ENCODE results near the gene KRT86. TPM values are rescaled to one million over a fixed set of nuclear protein-coding genes. Genes with fewer than 3 reads are reported as not detected.

Gene KRT86
- polyA plus RNA-seq, 2 of the 4 experiments (the other 2 are of a cell fraction) = 23.5 to 378 TPM

GRCh38 chr12:52250048-52250990, 24.1 kb upstream of the KRT86 start (continued):
- TF ChIP-seq CTCF (IDR thresholded peaks at IDR 0.05) (peak; percentile 18; the same call in 1 of the 3 replicates), HMGXB4 (CRISPR knock-in tag; IDR thresholded peaks at IDR 0.05; ENCODE audit: borderline replicate concordance) (peak; percentile 52; the same call in 1 of the 2 replicates), HOXB13 (CRISPR knock-in tag; IDR thresholded peaks at IDR 0.05; ENCODE audit: low read depth) (peak; percentile 25; the same call in 1 of the 2 replicates), HEYL (CRISPR knock-in tag; IDR thresholded peaks at IDR 0.05) (peak; percentile 27; the same call in 1 of the 2 replicates), FOXS1 (CRISPR knock-in tag; IDR thresholded peaks at IDR 0.05) (no peak), ESRRA (IDR thresholded peaks at IDR 0.05; ENCODE audit: borderline replicate concordance, low read length) (no peak), RARB (CRISPR knock-in tag; IDR thresholded peaks at IDR 0.05) (peak; percentile 76), POLR2AphosphoS2 (conservative IDR thresholded peaks at IDR 0.05; ENCODE audit: low read length) (peak; percentile 63), KDM5A (IDR thresholded peaks at IDR 0.05) (no peak), HOXA7 (CRISPR knock-in tag; IDR thresholded peaks at IDR 0.05) (peak; percentile 90), NPAS2 (CRISPR knock-in tag; IDR thresholded peaks at IDR 0.05; ENCODE audit: borderline replicate concordance) (0 out of 2 replicates have a peak, but pooled peaks have one; percentile 13)

DNA sequence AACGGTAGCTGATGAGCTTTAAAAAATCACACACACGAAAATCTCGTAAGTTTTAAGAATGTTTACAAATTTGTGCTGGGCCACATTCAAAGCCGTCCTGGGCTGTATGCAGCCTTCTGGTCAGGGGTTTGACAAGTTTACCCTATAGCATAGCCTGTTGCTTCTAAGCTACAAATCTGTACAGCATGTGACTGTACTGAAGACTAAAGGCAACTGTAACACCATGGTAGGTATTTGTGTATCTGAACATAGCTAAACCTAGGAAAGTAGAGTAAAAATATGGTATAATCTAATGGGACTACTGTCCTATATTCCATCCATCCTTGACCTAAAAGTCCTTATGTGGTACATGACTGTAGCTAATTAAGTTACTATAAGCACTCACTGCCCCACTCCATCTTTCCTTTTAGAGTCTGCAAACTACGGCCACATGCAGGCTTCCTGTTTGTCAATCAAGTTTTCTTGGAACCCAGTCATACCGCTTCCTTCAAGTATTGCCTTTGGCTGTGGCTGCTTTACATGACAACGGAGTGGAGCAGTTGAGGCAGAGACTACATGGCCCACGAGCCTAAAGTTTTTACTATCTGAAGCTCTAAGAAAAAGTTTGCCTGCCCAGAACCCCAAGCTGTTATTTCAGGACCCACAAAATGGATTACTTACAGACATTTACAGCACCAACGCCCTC, 22.9 kb upstream of the KRT86 start:
- peaks cover 96% of the 10 kb centered on the region for H3K4me1 ChIP-seq
- no peak for ATAC-seq
- H3K4me2 ChIP-seq = no peak overlapping the region
- POLR2A ChIA-PET = interaction anchor here (1.0 to 18.5 kb wide), 10 partner anchors 9 to 628 kb away, joined by 3 to 383 read pairs (median 8); partner anchors contain the start of gene KRT86
- H3K27ac ChIP-seq = peak overlapping the region; percentile 69 to 97
- no peak overlapping the region for H3K4me3 ChIP-seq
- peak; percentile 72 for FAIRE-seq
- CTCF ChIA-PET = interaction anchor here (0.6 to 14.8 kb wide), 35 partner anchors 7 to 676 kb away, joined by 3 to 321 read pairs (median 6); partner anchors contain the start of genes KRT7 and KRT86
- no peaks in the 10 kb centered on the region for H3K9me3 ChIP-seq
- WGBS (ENCODE audit: missing lambda C conversion rate) = 54% methylated on average over 9 of the region's 9 CpGs
- peak in 1 of 2 experiments; percentile 75 for DNase-seq (ENCODE audit: low read depth in 1 of 2, low spot score in 1 of 2)
- no peak for TF ChIP-seq JUNB (IDR thresholded peaks at IDR 0.05)
- no peak for TF ChIP-seq CBX2 (IDR thresholded peaks at IDR 0.05; ENCODE audit: borderline replicate concordance, low read depth)
- peak; percentile 11; the same call in 1 of the 2 replicates for TF ChIP-seq GATA3 (IDR thresholded peaks at IDR 0.05; ENCODE audit: borderline replicate concordance)
- no peak for TF ChIP-seq NR3C1 (IDR thresholded peaks at IDR 0.05)
- TF ChIP-seq CHD2 (IDR thresholded peaks at IDR 0.05; ENCODE audit: low read length, partially characterized antibody) = peak; percentile 37
- peak in 1 of 2 experiments; percentile 21; a peak in 2 of 5 replicates for TF ChIP-seq JUN (IDR thresholded peaks at IDR 0.05)
- no peak for TF ChIP-seq RCOR1 (IDR thresholded peaks at IDR 0.05; ENCODE audit: low read depth, low read length)
- TF ChIP-seq SMC3 (IDR thresholded peaks at IDR 0.05) = no peak
- no peak for TF ChIP-seq RFX5 (IDR thresholded peaks at IDR 0.05)
- peak; percentile 59; the same call in 1 of the 2 replicates for TF ChIP-seq HOXB5 (CRISPR knock-in tag; IDR thresholded peaks at IDR 0.05)
- peak; percentile 40; the same call in 1 of the 2 replicates for TF ChIP-seq ATOH8 (CRISPR knock-in tag; IDR thresholded peaks at IDR 0.05; ENCODE audit: low read depth)
- no peak for TF ChIP-seq MAFK (IDR thresholded peaks at IDR 0.05; ENCODE audit: partially characterized antibody)
- no peak for TF ChIP-seq ZC3H11A (IDR thresholded peaks at IDR 0.05)
- peak; percentile 51; the same call in 1 of the 2 replicates for TF ChIP-seq POLR2AphosphoS2 (conservative IDR thresholded peaks at IDR 0.05; ENCODE audit: low read length)
- TF ChIP-seq, protein P1, sequence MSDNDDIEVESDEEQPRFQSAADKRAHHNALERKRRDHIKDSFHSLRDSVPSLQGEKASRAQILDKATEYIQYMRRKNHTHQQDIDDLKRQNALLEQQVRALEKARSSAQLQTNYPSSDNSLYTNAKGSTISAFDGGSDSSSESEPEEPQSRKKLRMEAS (IDR thresholded peaks at IDR 0.05) = peak; percentile 31
- no peak for TF ChIP-seq KDM5A (IDR thresholded peaks at IDR 0.05)
- TF ChIP-seq FOSB (CRISPR knock-in tag; IDR thresholded peaks at IDR 0.05) = peak; percentile 92
- 0 out of 2 replicates have a peak, but pooled peaks have one; percentile 48 for TF ChIP-seq ZNF302 (CRISPR knock-in tag; IDR thresholded peaks at IDR 0.05)
- no peak for TF ChIP-seq CHD4 (IDR thresholded peaks at IDR 0.05; ENCODE audit: borderline replicate concordance)
- peak; percentile 84 for TF ChIP-seq RARB (CRISPR knock-in tag; IDR thresholded peaks at IDR 0.05)
- no peak for TF ChIP-seq POLR2A (IDR thresholded peaks at IDR 0.05; ENCODE audit: low read length)
- peak; percentile 26; the same call in 1 of the 3 replicates for TF ChIP-seq BCL3 (IDR thresholded peaks at IDR 0.05)
- TF ChIP-seq NPAS2 (CRISPR knock-in tag; IDR thresholded peaks at IDR 0.05; ENCODE audit: borderline replicate concordance) = peak; percentile 4; the same call in 1 of the 2 replicates
